Measurements from ENCODE around the gene RASSF10. TPM values are rescaled to one million over a fixed set of nuclear protein-coding genes. Genes with fewer than 3 reads are reported as not detected.

Gene RASSF10
- polyA plus RNA-seq, 1 of the 3 experiments (the other 2 are of a cell fraction), result not detected

GRCh38 chr11:13051257-13051656, 42.1 kb downstream of the RASSF10 start (continued):
- no peak for TF ChIP-seq CHD2 (IDR thresholded peaks at IDR 0.05; ENCODE audit: low read length, partially characterized antibody)
- TF ChIP-seq EP300 (IDR thresholded peaks at IDR 0.05; ENCODE audit: borderline replicate concordance in 1 of 2, low read depth in 1 of 2, low read length in 1 of 2), result no peak
- no peak for TF ChIP-seq FOSL2 (IDR thresholded peaks at IDR 0.05; ENCODE audit: borderline replicate concordance, low read depth)

DNA sequence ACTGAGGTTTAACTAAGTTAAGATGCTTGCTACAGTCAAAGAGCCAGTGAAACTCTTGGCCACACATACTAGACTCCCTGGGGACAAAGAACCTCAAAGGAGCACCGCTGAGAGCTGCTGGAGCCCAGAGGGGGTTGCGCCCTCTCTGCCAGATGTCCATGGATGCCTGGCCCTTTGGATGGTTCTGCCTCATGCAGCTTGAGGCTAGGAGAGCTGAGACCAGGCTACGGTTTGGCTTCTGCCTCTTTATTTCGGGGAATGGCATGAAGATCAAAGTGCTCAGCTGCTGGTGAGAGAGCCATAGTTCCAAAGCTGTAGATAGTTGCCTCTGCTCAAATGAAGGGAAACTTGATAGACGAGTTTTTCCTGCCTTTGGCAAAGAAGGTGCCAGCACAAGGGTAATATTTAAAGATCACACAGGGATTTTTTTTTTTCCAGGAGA, 43.0 kb downstream of the RASSF10 start:
- TF ChIP-seq TEAD4 (IDR thresholded peaks at IDR 0.05; ENCODE audit: borderline replicate concordance, insufficient read depth), result no peak
- TF ChIP-seq TCF12 (IDR thresholded peaks at IDR 0.05), result no peak
- TF ChIP-seq MEF2A (IDR thresholded peaks at IDR 0.05; ENCODE audit: borderline replicate concordance, low read depth), result no peak
- TF ChIP-seq CHD2 (IDR thresholded peaks at IDR 0.05; ENCODE audit: low read length, partially characterized antibody), result no peak
- no peak for TF ChIP-seq MAX (IDR thresholded peaks at IDR 0.05; ENCODE audit: low read depth)
- no peak for TF ChIP-seq YY1 (IDR thresholded peaks at IDR 0.05; ENCODE audit: low read depth)
- no peak for TF ChIP-seq NFIC (IDR thresholded peaks at IDR 0.05; ENCODE audit: borderline replicate concordance)
- TF ChIP-seq, protein P1, sequence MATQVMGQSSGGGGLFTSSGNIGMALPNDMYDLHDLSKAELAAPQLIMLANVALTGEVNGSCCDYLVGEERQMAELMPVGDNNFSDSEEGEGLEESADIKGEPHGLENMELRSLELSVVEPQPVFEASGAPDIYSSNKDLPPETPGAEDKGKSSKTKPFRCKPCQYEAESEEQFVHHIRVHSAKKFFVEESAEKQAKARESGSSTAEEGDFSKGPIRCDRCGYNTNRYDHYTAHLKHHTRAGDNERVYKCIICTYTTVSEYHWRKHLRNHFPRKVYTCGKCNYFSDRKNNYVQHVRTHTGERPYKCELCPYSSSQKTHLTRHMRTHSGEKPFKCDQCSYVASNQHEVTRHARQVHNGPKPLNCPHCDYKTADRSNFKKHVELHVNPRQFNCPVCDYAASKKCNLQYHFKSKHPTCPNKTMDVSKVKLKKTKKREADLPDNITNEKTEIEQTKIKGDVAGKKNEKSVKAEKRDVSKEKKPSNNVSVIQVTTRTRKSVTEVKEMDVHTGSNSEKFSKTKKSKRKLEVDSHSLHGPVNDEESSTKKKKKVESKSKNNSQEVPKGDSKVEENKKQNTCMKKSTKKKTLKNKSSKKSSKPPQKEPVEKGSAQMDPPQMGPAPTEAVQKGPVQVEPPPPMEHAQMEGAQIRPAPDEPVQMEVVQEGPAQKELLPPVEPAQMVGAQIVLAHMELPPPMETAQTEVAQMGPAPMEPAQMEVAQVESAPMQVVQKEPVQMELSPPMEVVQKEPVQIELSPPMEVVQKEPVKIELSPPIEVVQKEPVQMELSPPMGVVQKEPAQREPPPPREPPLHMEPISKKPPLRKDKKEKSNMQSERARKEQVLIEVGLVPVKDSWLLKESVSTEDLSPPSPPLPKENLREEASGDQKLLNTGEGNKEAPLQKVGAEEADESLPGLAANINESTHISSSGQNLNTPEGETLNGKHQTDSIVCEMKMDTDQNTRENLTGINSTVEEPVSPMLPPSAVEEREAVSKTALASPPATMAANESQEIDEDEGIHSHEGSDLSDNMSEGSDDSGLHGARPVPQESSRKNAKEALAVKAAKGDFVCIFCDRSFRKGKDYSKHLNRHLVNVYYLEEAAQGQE (IDR thresholded peaks at IDR 0.05; ENCODE audit: low read depth, low read length), result no peak
- TF ChIP-seq FOXM1 (IDR thresholded peaks at IDR 0.05; ENCODE audit: low read depth), result no peak
- no peak for TF ChIP-seq GATA2 (CRISPR knock-in tag; IDR thresholded peaks at IDR 0.05)
- no peak for TF ChIP-seq TAF1 (IDR thresholded peaks at IDR 0.05; ENCODE audit: borderline replicate concordance, low read depth, low read length)
- TF ChIP-seq, protein P2, sequence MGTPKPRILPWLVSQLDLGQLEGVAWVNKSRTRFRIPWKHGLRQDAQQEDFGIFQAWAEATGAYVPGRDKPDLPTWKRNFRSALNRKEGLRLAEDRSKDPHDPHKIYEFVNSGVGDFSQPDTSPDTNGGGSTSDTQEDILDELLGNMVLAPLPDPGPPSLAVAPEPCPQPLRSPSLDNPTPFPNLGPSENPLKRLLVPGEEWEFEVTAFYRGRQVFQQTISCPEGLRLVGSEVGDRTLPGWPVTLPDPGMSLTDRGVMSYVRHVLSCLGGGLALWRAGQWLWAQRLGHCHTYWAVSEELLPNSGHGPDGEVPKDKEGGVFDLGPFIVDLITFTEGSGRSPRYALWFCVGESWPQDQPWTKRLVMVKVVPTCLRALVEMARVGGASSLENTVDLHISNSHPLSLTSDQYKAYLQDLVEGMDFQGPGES (IDR thresholded peaks at IDR 0.05; ENCODE audit: low read depth, low read length), result no peak
- no peak for TF ChIP-seq RFX5 (IDR thresholded peaks at IDR 0.05; ENCODE audit: low read length)
- TF ChIP-seq EP300 (IDR thresholded peaks at IDR 0.05; ENCODE audit: borderline replicate concordance in 1 of 2, low read depth in 1 of 2, low read length in 1 of 2), result no peak
- TF ChIP-seq RXRA (IDR thresholded peaks at IDR 0.05; ENCODE audit: borderline replicate concordance, low read depth), result no peak
- no peak for TF ChIP-seq RCOR1 (IDR thresholded peaks at IDR 0.05; ENCODE audit: low read length)
- no peak for TF ChIP-seq SIN3A (IDR thresholded peaks at IDR 0.05; ENCODE audit: borderline replicate concordance, low read depth, low read length)
- no peak for TF ChIP-seq ZBTB33 (IDR thresholded peaks at IDR 0.05; ENCODE audit: borderline replicate concordance, low read depth)
- Histone ChIP-seq H3K36me3 (replicated peaks in 1 of 2; ENCODE audit: control insufficient read depth in 1 of 2, insufficient read depth in 2 of 2, low read length in 1 of 2) (no peaks in the 10 kb centered on the region), H4K20me1 (ENCODE audit: insufficient read depth) (no peaks in the 10 kb centered on the region), H3K4me3 (ENCODE audit: low read depth in 2 of 2, low read length in 1 of 2) (no peak overlapping the region), H3F3A (replicated peaks; ENCODE audit: insufficient read depth) (no peaks in the 10 kb centered on the region), H3K9me2 (no peaks in the 10 kb centered on the region), H3K4me1 (ENCODE audit: control insufficient read depth in 1 of 2, insufficient read depth in 2 of 2, low read depth in 1 of 2, low read length in 1 of 2) (no peaks in the 10 kb centered on the region; a peak in 1 of 4 replicates), H3K79me2 (ENCODE audit: insufficient read depth) (no peaks in the 10 kb centered on the region), H3K9me3 (no peaks in the 10 kb centered on the region), H3K27me3 (ENCODE audit: insufficient read depth) (peaks cover 8% of the 10 kb centered on the region; the same call in 1 of the 2 replicates), H3K4me2 (no peak overlapping the region), H3K9ac (no peak overlapping the region), H3K27ac (ENCODE audit: low read depth in 2 of 2, low read length in 1 of 2) (no peak overlapping the region), H2AFZ (ENCODE audit: low read depth) (no peak overlapping the region)
- CTCF ChIA-PET, result interaction anchor here (1.3 kb wide), 1 partner anchor 14 kb away, joined by 4 read pairs; no protein-coding TSS in a partner anchor
- DNase-seq, result no peak
- 52% methylated on average over 5 of the region's 5 CpGs for WGBS (ENCODE audit: low lambda C conversion rate)
- POLR2A ChIA-PET, result no interaction called here

Measured in SK-N-SH (cell line).